IPS-NIHi7 (cell line): ENCODE results near the gene TTC24.
"Not testable (repeated sequence)": the region's sequence is repeated elsewhere in the genome, so short reads cannot be mapped to it uniquely, and the experiment has no call there.

Experiments
- DNase-seq: peaks from one replicate; pipeline ENCODE4 v3.0.0; 2012; ENCODE audit warnings: mixed read lengths; ENCODE audit errors: extremely low spot score

The TTC24 gene

GRCh38 chr1:156586892-156587477 is 7.5 kb downstream of the TTC24 start:
- DNase-seq = no peak

DNA sequence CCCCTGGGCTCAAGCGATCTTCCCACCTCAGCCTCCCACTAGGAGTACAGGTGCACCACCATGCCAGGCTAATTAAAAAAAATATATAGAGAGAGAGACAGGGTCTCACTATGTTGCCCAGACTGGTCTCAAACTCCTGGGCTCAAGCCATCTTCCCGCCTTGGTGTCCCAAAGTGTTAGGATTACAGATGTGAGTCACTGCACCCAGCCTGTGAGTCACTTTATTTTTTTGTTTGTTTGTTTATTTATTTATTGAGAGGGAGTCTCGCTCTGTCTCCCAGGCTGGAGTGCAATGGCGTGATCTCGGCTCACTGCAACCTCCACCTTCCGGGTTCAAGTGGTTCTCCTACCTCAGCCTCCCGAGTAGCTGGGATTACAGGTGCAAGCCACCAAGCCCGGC is 8.4 kb downstream of the TTC24 start:
- not testable (repeated sequence) for DNase-seq

- no peak for DNase-seq
These were observed 10.0 kb downstream of the TTC24 start for GRCh38 chr1:156589546-156589945.

DNA sequence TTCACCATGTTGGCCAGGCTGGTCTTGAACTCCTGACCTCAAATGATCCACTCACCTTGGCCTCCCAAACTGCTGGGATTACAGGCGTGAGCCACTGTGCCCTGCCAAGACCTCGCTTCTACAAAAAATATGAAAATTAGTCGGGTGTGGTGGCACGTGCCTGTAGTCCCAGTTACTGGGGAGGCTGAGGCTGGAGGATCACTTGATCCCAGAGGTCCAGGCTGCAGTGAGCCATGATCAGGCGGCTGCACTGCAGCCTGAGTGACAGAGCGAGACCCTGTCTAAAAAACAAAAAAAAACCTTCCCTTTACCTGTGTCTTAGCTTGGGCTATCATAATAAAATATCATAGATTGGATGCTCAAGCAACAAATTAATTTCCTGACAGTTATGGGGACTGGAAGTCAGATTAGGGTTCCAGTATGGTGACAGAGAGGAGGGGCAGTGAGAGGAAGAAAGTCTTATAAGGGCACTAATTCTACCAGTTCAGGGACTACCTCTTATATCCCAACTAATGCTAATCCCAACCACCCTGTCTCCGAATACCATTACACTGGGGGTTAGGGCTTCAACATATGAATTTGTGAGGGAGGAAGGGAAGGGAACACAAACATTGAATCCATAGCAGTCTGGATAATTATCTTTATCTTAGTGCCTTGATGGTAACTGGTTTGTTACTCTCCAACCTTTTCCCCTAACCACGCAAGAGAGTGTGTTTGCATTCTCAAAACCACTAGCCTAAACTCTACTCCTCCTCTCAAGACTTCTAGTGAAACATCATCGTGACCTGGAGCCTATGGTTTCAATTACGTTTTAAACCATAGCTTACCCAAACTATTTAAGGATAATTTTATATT is 11.0 kb downstream of the TTC24 start:
- DNase-seq = no peak

DNA sequence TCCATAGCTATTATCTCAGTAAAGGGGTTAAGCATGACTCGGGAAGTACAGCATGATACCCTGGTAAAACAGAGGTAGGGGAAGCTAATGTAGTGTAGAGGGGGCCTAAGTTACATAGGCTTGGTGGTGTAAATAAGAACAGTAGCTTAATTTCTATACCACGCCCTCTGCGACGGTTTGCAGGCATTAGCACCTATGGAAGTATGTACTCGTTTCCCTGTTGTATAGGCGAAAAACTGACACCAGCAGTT is 11.6 kb downstream of the TTC24 start:
- no peak for DNase-seq

- peak; percentile 92 for DNase-seq
These were observed 12.1 kb downstream of the TTC24 start, which contains the start of gene NAXE for GRCh38 chr1:156591432-156592157. NAXE (plus strand) TSS chr1:156591776; CDS start chr1:156591805, 29 bp downstream.

- no peak for DNase-seq
These were observed 12.8 kb downstream of the TTC24 start for GRCh38 chr1:156592158-156592909.

- DNase-seq = no peak
These were observed 13.6 kb downstream of the TTC24 start for GRCh38 chr1:156592910-156593660.

DNA sequence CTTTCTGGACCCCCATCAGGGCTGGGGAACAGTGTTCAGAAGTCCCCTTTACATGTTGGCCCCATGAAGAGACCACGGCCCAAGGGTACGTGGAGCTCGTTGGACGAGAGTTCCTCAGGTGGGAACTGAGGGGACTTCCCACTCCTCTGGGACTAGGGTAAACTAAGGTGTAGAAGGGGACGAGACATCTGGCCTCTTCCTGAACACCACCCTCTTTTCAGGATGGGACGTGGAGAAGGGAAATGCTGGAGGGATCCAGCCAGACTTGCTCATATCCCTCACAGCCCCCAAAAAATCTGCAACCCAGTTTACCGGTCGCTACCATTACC is 14.1 kb downstream of the TTC24 start:
- no peak for DNase-seq

GRCh38 chr1:156594190-156594589 is 14.7 kb downstream of the TTC24 start:
- no peak for DNase-seq

GRCh38 chr1:156595016-156595415 is 15.5 kb downstream of the TTC24 start:
- no peak for DNase-seq

- DNase-seq = no peak
These were observed 16.9 kb downstream of the TTC24 start for GRCh38 chr1:156596426-156596825.

- no peak for DNase-seq
These were observed 18.6 kb downstream of the TTC24 start for GRCh38 chr1:156598125-156598524.

GRCh38 chr1:156598731-156599432 is 19.4 kb downstream of the TTC24 start:
- DNase-seq = no peak

DNA sequence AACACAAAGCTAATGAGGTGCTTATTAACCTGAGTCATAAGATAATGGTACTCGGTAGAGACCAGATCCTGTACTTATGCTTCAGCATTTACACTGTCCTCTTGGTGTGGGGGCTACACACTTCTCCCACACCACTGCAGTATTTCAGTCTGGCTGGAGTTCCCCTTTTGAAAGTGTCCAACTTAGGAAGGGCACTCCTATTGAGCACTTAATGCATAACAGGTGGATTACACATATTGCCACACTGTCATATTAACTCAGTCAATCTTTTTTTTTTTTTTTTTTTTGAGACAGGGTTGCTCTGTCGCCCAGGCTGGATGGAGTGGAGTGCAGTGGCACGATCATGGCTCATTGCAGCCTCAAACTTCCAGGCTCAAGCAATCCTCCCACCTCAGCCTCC is 20.3 kb downstream of the TTC24 start:
- no peak for DNase-seq

DNA sequence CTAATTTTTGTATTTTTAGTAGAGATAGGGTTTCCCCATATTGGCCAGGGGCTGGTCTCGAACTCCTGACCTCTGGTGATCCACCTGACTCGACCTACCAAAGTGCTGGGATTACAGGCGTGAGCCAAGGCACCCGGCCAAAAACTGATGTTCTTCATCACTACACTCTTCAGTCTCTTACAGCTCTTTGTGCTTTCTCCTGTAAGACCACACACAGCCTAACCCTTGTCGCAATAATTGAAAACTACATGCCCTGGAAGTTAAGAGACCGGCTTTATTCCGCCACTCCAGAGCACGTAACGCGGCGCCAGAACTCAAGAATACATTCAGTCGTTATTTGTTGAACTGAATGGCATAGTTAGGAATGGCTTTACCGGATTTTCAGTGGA is 21.2 kb downstream of the TTC24 start:
- no peak for DNase-seq

DNA sequence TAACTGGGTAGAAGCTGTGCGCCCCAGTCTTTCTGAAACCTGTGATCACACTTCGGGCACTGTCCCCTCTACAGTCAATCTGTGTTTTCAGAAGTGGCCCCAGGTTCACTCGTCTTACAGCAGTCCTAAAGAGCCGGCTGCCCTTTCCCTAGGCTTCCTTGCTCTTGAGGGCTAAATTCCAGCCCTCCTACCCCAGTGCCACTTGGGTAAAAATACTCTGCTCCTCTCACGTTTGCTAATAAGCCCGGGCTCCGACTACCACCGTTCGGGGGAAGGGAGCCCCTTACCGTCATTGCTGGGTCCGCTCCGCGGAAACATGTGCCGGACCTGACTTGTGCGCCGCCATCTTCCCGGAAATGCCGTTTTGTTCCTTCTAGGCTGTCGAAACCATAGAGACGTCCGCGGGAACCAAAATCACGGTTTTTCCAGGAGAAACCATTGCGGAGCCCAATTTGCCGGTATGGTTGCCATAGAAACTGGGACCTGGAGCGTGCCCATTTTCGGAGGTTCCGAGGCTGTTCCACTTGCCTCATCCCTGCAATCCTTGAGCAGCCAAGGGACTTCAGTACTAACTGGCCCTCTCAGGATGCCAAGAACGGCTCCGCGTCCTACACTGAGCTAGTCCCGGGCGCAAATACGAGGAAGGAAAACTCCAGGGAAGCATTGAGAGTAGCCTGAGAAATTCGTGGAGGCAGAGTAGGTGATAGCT is 21.8 kb downstream of the TTC24 start, which contains the start of gene GPATCH4:
GPATCH4 (minus strand) TSS at position 358 of the 709 bp plus-strand sequence.
- DNase-seq = peak; percentile 82

DNA sequence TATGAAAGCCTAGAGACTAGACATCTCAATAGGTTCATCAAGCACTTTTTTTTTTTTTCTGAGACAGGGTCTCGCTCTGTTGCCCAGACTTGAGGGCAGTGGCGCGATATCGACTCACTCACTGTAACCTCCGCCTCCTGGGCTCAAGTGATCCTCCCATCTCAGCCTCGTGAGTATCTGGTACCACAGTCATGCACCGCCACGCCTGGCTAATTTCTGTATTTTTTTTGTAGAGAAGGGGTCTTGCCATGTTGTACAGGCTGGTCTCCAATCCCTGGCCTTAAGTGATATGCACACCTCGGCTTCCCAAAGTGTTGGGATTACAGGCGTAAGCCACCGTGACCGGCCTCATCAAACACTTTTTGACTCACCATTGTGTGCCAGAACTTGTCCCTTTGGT is 22.4 kb downstream of the TTC24 start:
- DNase-seq = no peak

DNA sequence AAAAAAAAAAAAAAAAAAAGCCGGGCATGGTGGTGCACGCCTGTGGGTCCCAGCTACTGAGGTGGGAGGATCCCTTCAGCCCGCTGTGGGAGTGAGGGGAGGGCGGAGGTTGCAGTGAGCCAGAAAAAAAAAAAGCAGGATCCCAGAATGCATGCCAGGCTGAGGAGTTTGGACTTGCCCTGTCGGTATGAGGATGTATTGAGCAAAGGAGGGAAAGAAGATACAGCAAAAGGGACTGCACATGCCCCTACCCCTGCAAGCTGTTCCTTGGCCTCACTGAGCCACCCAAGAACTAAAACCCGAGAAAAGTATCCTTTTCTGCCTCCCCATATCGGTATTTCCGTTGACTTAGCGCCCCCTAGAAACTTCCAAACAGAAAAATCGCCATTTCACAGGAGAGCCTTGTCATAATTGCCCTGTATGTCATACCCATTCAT is 23.1 kb downstream of the TTC24 start:
- DNase-seq = no peak

- not testable (repeated sequence) for DNase-seq
These were observed 27.8 kb downstream of the TTC24 start for GRCh38 chr1:156607344-156607743.
